GM12878 (cell line): ENCODE measurements around the gene INO80E. TPM values are rescaled to one million over a fixed set of nuclear protein-coding genes. Genes with fewer than 3 reads are reported as not detected.

Experiments
- ATAC-seq: fragments of 200-7000 bp; cut with Tn5 transposase; 3 replicates; pipeline ENCODE4 v1.9.1; 2020; ENCODE audit warnings: mild to moderate bottlenecking, moderate library complexity
- BruUV-seq: library from RNA; stranded (reverse); fragments of 400-500 nt; replicated peaks from 2 replicates; lab custom pipeline; 2021; lab: Mats Ljungman, UMichigan
- CTCF ChIA-PET: fragments of 300-600 bp; sonication (Branson Sonifier 250); formaldehyde crosslinking; extraction: SDS; loops from one replicate; lab custom pipeline; 2021; ENCODE audit warnings: inconsistent platforms; lab: Yijun Ruan, JAX
- POLR2A ChIA-PET: fragments of 350-600 bp; formaldehyde crosslinking; extraction: SDS; loops from one replicate; lab custom pipeline; 2021; ENCODE audit warnings: inconsistent platforms; lab: Charles Lee
- RAD21 ChIA-PET: fragments of 300-600 bp; sonication (Branson Sonifier 250); formaldehyde crosslinking; loops from one replicate; lab custom pipeline; 2023; ENCODE audit warnings: antibody characterized with exemption; ENCODE audit not compliant: unreplicated experiment; lab: Charles Lee
- SMC1A ChIA-PET: fragments of 300-600 bp; sonication (Branson Sonifier 250); formaldehyde crosslinking; loops from one replicate; lab custom pipeline; 2023; ENCODE audit not compliant: unreplicated experiment, uncharacterized antibody; lab: Charles Lee
- DNase-seq: peaks from one replicate; pipeline ENCODE4 v3.0.0-alpha.2; 2011; ENCODE audit warnings: low read depth, low spot score
- FAIRE-seq: peaks from 3 replicates; lab custom pipeline; 2011; peaks lifted over from hg19 to GRCh38; lab: Jason Lieb, UNC
- H2AFZ ChIP-seq: 2 replicates; pipeline ENCODE4 v1.6.0; 2011; ENCODE audit warnings: low read depth, low read length, control low read depth; ENCODE audit not compliant: control insufficient read depth
- H3K27ac ChIP-seq: 2 replicates; pipeline ENCODE4 v1.5.1; 2011; ENCODE audit warnings: control low read depth; ENCODE audit not compliant: control insufficient read depth, insufficient read depth
- H3K27me3 ChIP-seq, 2 experiments: replicated peaks in 1 of 2; 2 replicates each; pipeline versions ENCODE4 v1.6.0 to v1.6.1; 2011; ENCODE audit warnings: low read length in 1 of 2; ENCODE audit not compliant: control insufficient read depth in 2 of 2, insufficient read depth in 2 of 2
- H3K36me3 ChIP-seq, 2 experiments: 2 replicates each; pipeline ENCODE4 v1.5.1; 2011; ENCODE audit warnings: low read length in 1 of 2; ENCODE audit not compliant: control insufficient read depth in 2 of 2, insufficient read depth in 2 of 2
- H3K4me1 ChIP-seq: 2 replicates; pipeline ENCODE4 v1.6.1; 2011; ENCODE audit warnings: mild to moderate bottlenecking, low read length, moderate library complexity, mixed read lengths; ENCODE audit not compliant: control insufficient read depth, insufficient read depth
- H3K4me2 ChIP-seq: 2 replicates; pipeline ENCODE4 v1.6.0; 2011; ENCODE audit warnings: control low read depth; ENCODE audit not compliant: control insufficient read depth, insufficient read depth
- H3K4me3 ChIP-seq: fragments of 200-600 bp; sonication (generic); 2 replicates; pipeline ENCODE4 v1.5.1; 2016
- H3K79me2 ChIP-seq: 2 replicates; pipeline ENCODE4 v1.6.0; 2011; ENCODE audit warnings: low read length; ENCODE audit not compliant: control insufficient read depth, insufficient read depth
- H3K9ac ChIP-seq: 2 replicates; pipeline ENCODE4 v1.8.0; 2011; ENCODE audit warnings: low read length, control low read depth, mixed read lengths; ENCODE audit not compliant: control insufficient read depth, insufficient read depth
- H3K9me3 ChIP-seq: replicated peaks from 3 replicates; pipeline ENCODE4 v1.5.1; 2011; ENCODE audit warnings: mild to moderate bottlenecking, low read length; ENCODE audit not compliant: control insufficient read depth, insufficient read depth
- H4K20me1 ChIP-seq: 2 replicates; pipeline ENCODE4 v1.6.0; 2011; ENCODE audit not compliant: control insufficient read depth, insufficient read depth
- BRCA1 ChIP-seq: IDR thresholded peaks from 2 replicates; pipeline ENCODE4 v1.6.1; 2011; ENCODE audit warnings: low read depth, low read length, improper control_type of control experiment
- ESRRA ChIP-seq: IDR thresholded peaks from 2 replicates; pipeline ENCODE4 v1.6.1; 2012; ENCODE audit warnings: mild to moderate bottlenecking, low read length, improper control_type of control experiment
- HSF1 ChIP-seq: fragments of 150-350 bp; IDR thresholded peaks from 2 replicates; pipeline ENCODE4 v1.6.1; 2014; ENCODE audit warnings: mild to moderate bottlenecking, low read depth, low read length
- RAD21 ChIP-seq: IDR thresholded peaks from 2 replicates; pipeline ENCODE4 v1.6.1; 2011; ENCODE audit warnings: mild to moderate bottlenecking, low read depth, low read length, moderate library complexity; ENCODE audit not compliant: insufficient read depth
- STAT3 ChIP-seq: IDR thresholded peaks from 2 replicates; pipeline ENCODE4 v1.6.1; 2011; ENCODE audit warnings: low read depth, low read length, improper control_type of control experiment
- WGBS: methylation state at CpG from one replicate; pipeline ENCODE4 v1.1.6; 2016; ENCODE audit warnings: low lambda C conversion rate; ENCODE audit not compliant: insufficient replicate concordance, insufficient coverage; ENCODE audit errors: missing lambda C conversion rate; 5-methylcytosine and 5-hydroxymethylcytosine counted together
- in situ Hi-C: fragments of 300-500 bp; cut with MboI; formaldehyde crosslinking; loops from 9 replicates; pipeline ENCODE4 v1.14.3; 2018; ENCODE audit warnings: mixed read lengths
- intact Hi-C: fragments of 100-400 bp; cut with micrococcal nuclease; formaldehyde crosslinking; loops from one replicate; pipeline ENCODE4 v1.14.2; 2022; ENCODE audit not compliant: unreplicated experiment
- polyA plus RNA-seq, 11 experiments: library from polyadenylated mRNA; depleted of rRNA in 4 of 11; unstranded in 6 of 11; stranded (reverse) in 5 of 11; fragments of >200 nt; fragmentation: Nextera tagmentation in 4 of 11; fragmentation: Illumina TruSeq in 1 of 11; extraction: Ambion mirVana in 4 of 11; extraction: Trizol in 1 of 11; gene quantifications; 1 replicate in 1 of 11; 2 replicates in 10 of 11; pipeline versions ENCODE4 v1.2.1 to v1.2.3, GENCODE V29; 2011 to 2016; ENCODE audit warnings: inconsistent platforms in 2 of 11, missing spikeins in 2 of 11, low read depth in 1 of 11
- total RNA-seq, 4 experiments: library from RNA; depleted of rRNA in 3 of 4; stranded (reverse); fragments of >200 nt in 3 of 4; fragmentation: Illumina TruSeq in 1 of 4; extraction: Trizol in 1 of 4; gene quantifications; 2 replicates each; pipeline versions ENCODE4 v1.2.1 to v1.2.3, GENCODE V29; 2013 to 2021

The INO80E gene
- total and polyA plus RNA-seq, 10 of the 15 experiments (the other 5 are each of a cell fraction or from before 2014, with no cell fraction given), result 0.39 to 74.0 (median 33.0) TPM

- Histone ChIP-seq H4K20me1 (no peaks in the 10 kb centered on the region; the same call in 1 of the 2 replicates), H3K4me2 (no peak within 1 kb of the TSS), H3K9ac (no peak within 1 kb of the TSS), H3K36me3 (no peaks in the 10 kb centered on the region), H3K9me3 (no peaks in the 10 kb centered on the region), H3K4me3 (no peak within 1 kb of the TSS), H3K27ac (no peak within 1 kb of the TSS), H2AFZ (no peak within 1 kb of the TSS), H3K27me3 (peaks cover 6 to 14% of the 10 kb centered on the region in 2 experiments; a peak in 3 of 4 replicates), H3K79me2 (no peaks in the 10 kb centered on the region), H3K4me1 (peaks cover 13% of the 10 kb centered on the region)
- ChIA-PET CTCF (interaction anchor here (0.6 to 2.2 kb wide), 6 partner anchors 12 to 183 kb away, joined by 3 to 19 read pairs (median 6); partner anchors contain the start of gene SEZ6L2), SMC1A (interaction anchor here (1.3 kb wide), 1 partner anchor 24 kb away, joined by 4 read pairs; no protein-coding TSS in a partner anchor), POLR2A (interaction anchor here (0.5 to 0.6 kb wide), 2 partner anchors 26 to 927 kb away, joined by 4 to 5 read pairs; no protein-coding TSS in a partner anchor), RAD21 (interaction anchor here (1.9 to 2.7 kb wide), 2 partner anchors 12 to 18 kb away, joined by 6 to 9 read pairs; no protein-coding TSS in a partner anchor)
- BruUV-seq, result no TSS peak
- TF ChIP-seq RAD21 (no peak), ESRRA (no peak), STAT3 (no peak), BRCA1 (no peak), HSF1 (no peak)
- 15% methylated on average over 4 of the region's 27 CpGs for WGBS
- FAIRE-seq (no peak), DNase-seq (no peak), ATAC-seq (no peak)
- intact Hi-C loops, result no loop called here
- in situ Hi-C loops, result no loop called here
Observed at GRCh38 chr16:30030841-30031413, 34.9 kb downstream of the INO80E start, which contains the start of gene TLCD3B. TLCD3B (minus strand) TSS chr16:30031271; CDS start chr16:30030527, 744 bp downstream.
